HEK293T (cell line): ENCODE results near the gene KLF15.

Experiments
- CTCF ChIA-PET: fragments of 350-600 bp; formaldehyde crosslinking; extraction: SDS; loops from one replicate; lab custom pipeline; 2021; ENCODE audit warnings: antibody characterized with exemption, inconsistent platforms; lab: Yijun Ruan, JAX
- POLR2A ChIA-PET: fragments of 350-600 bp; formaldehyde crosslinking; extraction: SDS; loops from one replicate; lab custom pipeline; 2020; ENCODE audit warnings: antibody characterized with exemption, inconsistent platforms; lab: Yijun Ruan, JAX
- DNase-seq: peaks from one replicate; pipeline ENCODE4 v3.0.0; 2012; ENCODE audit warnings: mixed read lengths; ENCODE audit errors: extremely low spot score
- ARNT ChIP-seq: fragments of 450-650 bp; IDR thresholded peaks from 2 replicates; pipeline ENCODE4 v1.6.1; 2017; ENCODE audit warnings: mild to moderate bottlenecking
- BHLHE40 ChIP-seq: fragments of 450-650 bp; IDR thresholded peaks from 2 replicates; pipeline ENCODE4 v1.6.1; 2016; ENCODE audit warnings: mild to moderate bottlenecking, moderate library complexity, borderline replicate concordance
- CTBP1 ChIP-seq: fragments of 450-650 bp; IDR thresholded peaks from 2 replicates; pipeline ENCODE4 v1.6.1; 2016; ENCODE audit warnings: borderline replicate concordance
- ELF4 ChIP-seq: fragments of 450-650 bp; IDR thresholded peaks from 2 replicates; pipeline ENCODE4 v1.6.1; 2017; ENCODE audit warnings: antibody characterized with exemption
- FOXA1 ChIP-seq: fragments of 450-650 bp; IDR thresholded peaks from 2 replicates; pipeline ENCODE4 v1.6.1; 2016; ENCODE audit warnings: mild to moderate bottlenecking
- FOXK2 ChIP-seq: fragments of 450-650 bp; IDR thresholded peaks from 2 replicates; pipeline ENCODE4 v1.6.1; 2016; ENCODE audit warnings: mild to moderate bottlenecking
- FOXM1 ChIP-seq: fragments of 450-650 bp; IDR thresholded peaks from 2 replicates; pipeline ENCODE4 v1.6.1; 2017; ENCODE audit warnings: mild to moderate bottlenecking, borderline replicate concordance
- HDGF ChIP-seq: fragments of 450-650 bp; IDR thresholded peaks from 2 replicates; pipeline ENCODE4 v1.6.1; 2017; ENCODE audit warnings: antibody characterized with exemption, borderline replicate concordance
- L3MBTL2 ChIP-seq: fragments of 450-650 bp; conservative IDR thresholded peaks from 2 replicates; pipeline ENCODE4 v1.6.1; 2016; ENCODE audit warnings: mild to moderate bottlenecking
- LEF1 ChIP-seq: fragments of 450-650 bp; IDR thresholded peaks from 2 replicates; pipeline ENCODE4 v1.6.1; 2017; ENCODE audit warnings: mild to moderate bottlenecking, borderline replicate concordance
- NFRKB ChIP-seq: fragments of 450-650 bp; IDR thresholded peaks from 2 replicates; pipeline ENCODE4 v1.6.1; 2016; ENCODE audit warnings: mild to moderate bottlenecking, moderate library complexity
- SP1 ChIP-seq: fragments of 450-650 bp; IDR thresholded peaks from 2 replicates; pipeline ENCODE4 v1.6.1; 2017
- SUZ12 ChIP-seq: fragments of 450-650 bp; IDR thresholded peaks from 2 replicates; pipeline ENCODE4 v1.6.1; 2016; ENCODE audit warnings: mild to moderate bottlenecking
- TARDBP ChIP-seq: fragments of 450-650 bp; IDR thresholded peaks from 2 replicates; pipeline ENCODE4 v1.6.1; 2016
- ZNF384 ChIP-seq: fragments of 450-650 bp; IDR thresholded peaks from 2 replicates; pipeline ENCODE4 v1.6.1; 2016
- TF ChIP-seq, protein P1 (sequence below): fragments of 450-650 bp; IDR thresholded peaks from 2 replicates; pipeline ENCODE4 v1.6.1; 2016

Gene KLF15

DNA sequence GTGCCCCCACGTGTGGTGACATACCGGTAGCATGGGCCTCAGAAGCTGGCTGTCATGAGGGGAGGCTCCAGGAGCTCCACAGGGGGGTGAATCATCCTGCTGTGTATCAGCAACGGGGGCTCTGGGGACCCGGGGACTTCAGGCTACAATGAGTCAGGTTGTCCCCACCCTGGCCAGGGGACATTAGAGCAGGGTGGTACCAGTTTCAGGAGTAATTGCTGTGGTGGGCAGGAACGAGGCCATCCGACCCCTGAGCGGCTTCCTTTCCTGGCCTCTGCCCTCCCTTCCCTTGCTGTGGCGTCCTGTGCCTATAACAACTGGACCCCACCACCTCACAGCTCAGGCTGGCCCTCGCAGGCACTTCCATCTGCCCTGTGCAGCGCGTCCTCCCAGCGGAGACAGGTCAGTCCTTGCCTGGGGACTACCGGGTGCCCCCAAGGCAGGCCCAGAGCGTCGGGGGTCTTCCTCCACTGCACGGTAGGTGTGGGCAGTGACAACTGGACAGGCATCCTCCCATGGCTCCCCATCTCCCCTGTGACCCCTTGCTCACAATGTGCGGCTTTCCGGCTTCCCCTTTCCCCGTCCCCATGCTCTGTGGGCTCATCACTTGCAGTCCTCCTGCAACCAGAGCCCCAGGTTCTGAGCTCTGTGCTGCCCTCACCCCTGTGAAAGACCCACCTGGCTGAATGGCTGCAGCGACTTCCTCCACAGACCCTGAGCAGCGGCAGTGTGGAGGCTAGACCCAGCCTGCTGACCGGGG, 57.0 kb downstream of the KLF15 start:
- DNase-seq = no peak
- CTCF ChIA-PET = no interaction called here
- TF ChIP-seq ZNF384 (no peak), LEF1 (no peak), SP1 (no peak), FOXK2 (no peak), SUZ12 (no peak), NFRKB (no peak), TARDBP (no peak), FOXM1 (no peak), L3MBTL2 (no peak), ARNT (no peak), HDGF (no peak)
- POLR2A ChIA-PET = no interaction called here

DNA sequence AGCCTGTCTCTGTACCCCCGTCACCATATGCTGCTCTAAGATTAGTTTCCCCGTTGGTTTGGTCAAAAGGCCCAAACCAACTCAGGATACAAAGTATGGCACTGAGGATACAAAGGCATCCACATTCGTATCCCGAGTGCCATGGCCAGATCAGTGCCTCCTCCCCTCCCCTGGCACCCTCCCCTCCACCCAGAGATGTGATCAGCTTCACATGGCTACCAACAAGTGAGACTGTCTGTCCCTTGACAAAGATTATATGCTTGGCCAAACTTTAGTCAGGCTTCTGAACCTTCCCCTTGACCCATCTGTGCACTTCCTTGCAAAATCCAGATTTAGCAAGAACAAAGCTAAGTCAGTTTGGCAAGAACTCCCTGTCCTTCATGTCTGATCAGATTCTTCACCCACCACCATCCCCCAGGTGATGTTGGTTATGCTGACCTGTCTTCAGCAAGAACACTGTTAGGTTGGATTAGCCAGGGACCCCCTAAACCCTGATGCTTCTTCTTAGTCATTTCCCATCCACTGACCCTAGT, 61.7 kb downstream of the KLF15 start:
- no peak for DNase-seq
- ChIA-PET POLR2A (no interaction called here), CTCF (no interaction called here)
- TF ChIP-seq FOXM1 (no peak), L3MBTL2 (no peak), BHLHE40 (no peak), SP1 (no peak), SUZ12 (no peak), ZNF384 (no peak), HDGF (no peak), ARNT (no peak), ELF4 (no peak), NFRKB (no peak), FOXA1 (no peak)

DNA sequence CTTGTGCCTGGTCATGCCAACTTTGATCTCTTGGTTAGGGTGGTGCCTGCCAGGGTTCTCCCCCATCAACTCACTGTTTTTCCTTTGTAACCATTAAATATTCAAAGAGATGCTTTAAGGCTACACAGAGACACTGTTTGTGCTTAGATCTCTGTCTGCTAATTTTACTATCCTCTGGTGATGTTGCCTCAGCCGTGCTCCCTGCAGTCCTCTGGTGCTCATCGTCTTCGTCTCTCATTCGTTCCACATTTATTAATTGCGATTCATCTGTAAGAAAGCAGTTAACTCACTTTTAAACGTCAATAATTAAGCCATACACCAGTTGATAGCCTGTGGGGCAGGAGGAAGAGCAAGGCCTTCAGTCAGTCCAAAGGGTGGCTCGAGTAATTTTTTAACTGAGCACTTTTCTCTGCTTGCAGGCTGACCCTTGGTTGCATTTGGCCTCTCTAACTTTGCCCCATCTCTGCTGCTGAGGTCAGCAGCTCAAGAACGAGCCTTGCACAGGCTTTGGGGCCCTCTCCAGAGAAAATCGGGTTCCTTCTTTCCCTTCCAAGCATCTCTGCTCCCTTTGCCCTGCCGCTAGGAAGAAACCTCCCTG, 62.9 kb downstream of the KLF15 start:
- DNase-seq = no peak
- POLR2A ChIA-PET = no interaction called here
- CTCF ChIA-PET = no interaction called here
- TF ChIP-seq FOXA1 (no peak), ZNF384 (no peak), CTBP1 (no peak)

DNA sequence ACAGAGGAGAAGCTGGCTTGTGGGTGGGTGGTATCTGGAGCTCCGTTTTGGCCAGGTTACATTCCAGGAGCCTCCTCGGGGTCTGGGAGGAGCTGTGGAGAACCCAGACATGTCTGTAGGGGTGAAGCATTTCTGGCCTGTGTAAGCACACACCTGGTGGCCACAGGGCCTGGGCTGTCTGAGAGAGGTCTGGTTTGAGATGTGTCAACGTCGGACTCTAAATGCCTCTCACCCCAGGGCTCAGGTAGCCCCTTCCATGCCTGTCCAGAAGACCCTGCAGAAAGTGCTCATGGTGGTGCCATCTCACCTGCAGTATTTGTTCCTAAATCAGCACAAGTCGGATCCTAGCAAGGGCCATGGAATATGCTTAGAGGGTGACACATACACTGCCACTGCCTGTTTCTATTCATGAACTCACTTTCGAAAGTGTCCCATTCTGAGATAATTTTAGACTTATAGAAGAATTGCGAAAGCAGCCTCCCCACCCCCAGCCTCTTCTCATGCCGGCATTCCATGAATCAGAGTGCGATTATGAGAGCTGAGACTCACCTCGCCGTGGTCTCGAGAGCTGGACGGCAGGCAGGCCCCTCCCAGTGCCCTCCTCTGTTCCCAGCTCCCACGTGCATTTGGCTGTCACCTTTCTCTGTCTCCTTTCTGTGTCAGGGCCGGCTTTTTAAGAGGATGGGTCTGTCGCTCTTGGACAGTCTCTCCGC, 63.7 kb downstream of the KLF15 start:
- TF ChIP-seq ARNT (no peak), CTBP1 (no peak), HDGF (no peak), ELF4 (no peak), L3MBTL2 (no peak), NFRKB (no peak), ZNF384 (no peak), TARDBP (no peak), FOXK2 (no peak), SP1 (no peak), LEF1 (no peak), FOXA1 (no peak), SUZ12 (no peak), FOXM1 (no peak), BHLHE40 (no peak)
- TF ChIP-seq, protein P1, sequence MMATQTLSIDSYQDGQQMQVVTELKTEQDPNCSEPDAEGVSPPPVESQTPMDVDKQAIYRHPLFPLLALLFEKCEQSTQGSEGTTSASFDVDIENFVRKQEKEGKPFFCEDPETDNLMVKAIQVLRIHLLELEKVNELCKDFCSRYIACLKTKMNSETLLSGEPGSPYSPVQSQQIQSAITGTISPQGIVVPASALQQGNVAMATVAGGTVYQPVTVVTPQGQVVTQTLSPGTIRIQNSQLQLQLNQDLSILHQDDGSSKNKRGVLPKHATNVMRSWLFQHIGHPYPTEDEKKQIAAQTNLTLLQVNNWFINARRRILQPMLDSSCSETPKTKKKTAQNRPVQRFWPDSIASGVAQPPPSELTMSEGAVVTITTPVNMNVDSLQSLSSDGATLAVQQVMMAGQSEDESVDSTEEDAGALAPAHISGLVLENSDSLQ = no peak
- ChIA-PET POLR2A (no interaction called here), CTCF (no interaction called here)
- no peak for DNase-seq
